SK-N-SH (cell line): ENCODE data around the gene IMPDH1. TPM values are rescaled to one million over a fixed set of nuclear protein-coding genes. Genes with fewer than 3 reads are reported as not detected.

Experiments used
- CTCF ChIA-PET: fragments of 300-600, 350-600 bp; formaldehyde crosslinking; extraction: SDS; loops from one replicate; lab custom pipeline; 2021; lab: Yijun Ruan, JAX
- POLR2A ChIA-PET: fragments of 350-600 bp; sonication (Branson Sonifier 250); formaldehyde crosslinking; extraction: SDS; loops from one replicate; lab custom pipeline; 2020; ENCODE audit warnings: antibody characterized with exemption, inconsistent platforms; lab: Yijun Ruan, JAX
- DNase-seq: peaks from one replicate; pipeline ENCODE4 v3.0.0; 2012
- H2AFZ ChIP-seq: fragments of 200-600 bp; sonication (generic); 2 replicates; pipeline ENCODE4 v1.8.1; 2016; ENCODE audit warnings: antibody characterized with exemption, mild to moderate bottlenecking, low read depth
- H3F3A ChIP-seq: fragments of 200-600 bp; sonication (generic); replicated peaks from 2 replicates; pipeline ENCODE3; 2016; ENCODE audit warnings: antibody characterized with exemption, mild to moderate bottlenecking; ENCODE audit not compliant: insufficient read depth
- H3K27ac ChIP-seq, 2 experiments: fragments of 200-500 bp in 1 of 2; fragments of 200-600 bp in 1 of 2; sonication (Bioruptor generic) in 1 of 2; sonication (generic), shearing (Covaris generic) in 1 of 2; 2 replicates each; pipeline versions ENCODE4 v1.5.1 to v1.6.1; 2014 to 2016; ENCODE audit warnings: low read depth in 2 of 2, inconsistent platforms in 1 of 2, low read length in 1 of 2, mild to moderate bottlenecking in 1 of 2, mixed read lengths in 1 of 2
- H3K27me3 ChIP-seq: fragments of 200-600 bp; sonication (generic), shearing (Covaris generic); 2 replicates; pipeline ENCODE4 v1.6.1; 2016; ENCODE audit warnings: mixed run types; ENCODE audit not compliant: insufficient read depth
- H3K36me3 ChIP-seq, 2 experiments: fragments of 200-500 bp in 1 of 2; fragments of 200-600 bp in 1 of 2; sonication (Bioruptor generic) in 1 of 2; sonication (generic) in 1 of 2; replicated peaks in 1 of 2; 2 replicates each; pipeline versions ENCODE3 to v1.5.1; 2014 to 2016; ENCODE audit warnings: low read length in 1 of 2, mild to moderate bottlenecking in 1 of 2; ENCODE audit not compliant: insufficient read depth in 2 of 2, control insufficient read depth in 1 of 2
- H3K4me1 ChIP-seq, 2 experiments: fragments of 200-500 bp in 1 of 2; fragments of 200-600 bp in 1 of 2; sonication (Bioruptor generic) in 1 of 2; sonication (generic), shearing (Covaris generic) in 1 of 2; 2 replicates each; pipeline versions ENCODE4 v1.5.1 to v1.6.1; 2014 to 2016; ENCODE audit warnings: low read depth in 1 of 2, low read length in 1 of 2, mixed run types in 1 of 2; ENCODE audit not compliant: insufficient read depth in 2 of 2, control insufficient read depth in 1 of 2
- H3K4me2 ChIP-seq: fragments of 200-600 bp; sonication (generic), shearing (Covaris generic); 2 replicates; pipeline ENCODE4 v1.6.1; 2017; ENCODE audit warnings: mixed run types
- H3K4me3 ChIP-seq, 2 experiments: fragments of 200-500 bp in 1 of 2; fragments of 200-600 bp in 1 of 2; sonication (Bioruptor generic) in 1 of 2; sonication (generic), shearing (Covaris generic) in 1 of 2; 2 replicates each; pipeline versions ENCODE4 v1.5.1 to v1.8.1; 2014 to 2016; ENCODE audit warnings: low read depth in 2 of 2, inconsistent platforms in 1 of 2, low read length in 1 of 2, mild to moderate bottlenecking in 1 of 2, mixed read lengths in 1 of 2, moderate library complexity in 1 of 2
- H3K79me2 ChIP-seq: fragments of 200-600 bp; sonication (generic); 2 replicates; pipeline ENCODE4 v1.8.1; 2017; ENCODE audit warnings: mild to moderate bottlenecking; ENCODE audit not compliant: insufficient read depth
- H3K9ac ChIP-seq: fragments of 200-600 bp; sonication (generic); 2 replicates; pipeline ENCODE4 v1.6.1; 2017; ENCODE audit warnings: mixed run types
- H3K9me2 ChIP-seq: fragments of 200-600 bp; sonication (generic); 2 replicates; pipeline ENCODE4 v1.6.1; 2017; ENCODE audit warnings: mixed run types
- H3K9me3 ChIP-seq: fragments of 200-600 bp; sonication (generic); 2 replicates; pipeline ENCODE4 v1.6.1; 2017; ENCODE audit warnings: mixed run types, mild to moderate bottlenecking, moderate library complexity
- H4K20me1 ChIP-seq: fragments of 200-600 bp; sonication (generic); 2 replicates; pipeline ENCODE4 v1.6.1; 2017; ENCODE audit warnings: mild to moderate bottlenecking, mixed run types; ENCODE audit not compliant: insufficient read depth
- CHD2 ChIP-seq: fragments of 150-350 bp; IDR thresholded peaks from 2 replicates; pipeline ENCODE4 v1.6.1; 2018; ENCODE audit warnings: low read length; ENCODE audit not compliant: partially characterized antibody
- GABPA ChIP-seq: IDR thresholded peaks from 2 replicates; pipeline ENCODE4 v1.4.0; 2012; ENCODE audit warnings: low read depth, mild to moderate bottlenecking
- GATA2 ChIP-seq: sonication (generic); formaldehyde crosslinking; IDR thresholded peaks from 2 replicates; pipeline ENCODE4 v1.5.0; 2020; ENCODE audit warnings: mild to moderate bottlenecking, missing genetic modification reagents
- MXI1 ChIP-seq: IDR thresholded peaks from 2 replicates; pipeline ENCODE4 v1.6.1; 2012; ENCODE audit warnings: mild to moderate bottlenecking, low read depth, low read length, improper control_type of control experiment
- NFIC ChIP-seq: IDR thresholded peaks from 2 replicates; pipeline ENCODE4 v1.4.0; 2012; ENCODE audit warnings: borderline replicate concordance
- POLR2AphosphoS5 ChIP-seq: IDR thresholded peaks from 2 replicates; pipeline ENCODE4 v1.6.1; 2012; ENCODE audit warnings: low read depth, low read length
- RXRA ChIP-seq: IDR thresholded peaks from 2 replicates; pipeline ENCODE4 v1.4.0; 2012; ENCODE audit warnings: low read depth, mild to moderate bottlenecking, borderline replicate concordance
- SIN3A ChIP-seq: IDR thresholded peaks from 2 replicates; pipeline ENCODE4 v1.6.1; 2012; ENCODE audit warnings: low read depth, mild to moderate bottlenecking, low read length, moderate library complexity, borderline replicate concordance
- TAF1 ChIP-seq: IDR thresholded peaks from 2 replicates; pipeline ENCODE4 v1.6.1; 2012; ENCODE audit warnings: low read depth, mild to moderate bottlenecking, low read length, moderate library complexity, borderline replicate concordance
- WGBS: methylation state at CpG from one replicate; pipeline ENCODE4 v1.1.6; 2017; ENCODE audit warnings: low lambda C conversion rate; 5-methylcytosine and 5-hydroxymethylcytosine counted together
- polyA plus RNA-seq, 3 experiments: library from polyadenylated mRNA; depleted of rRNA; stranded (reverse); fragments of >200 nt; gene quantifications; 2 replicates each; pipeline ENCODE4 v1.2.3, GENCODE V29; 2012
- TF ChIP-seq, protein P1 (sequence below): IDR thresholded peaks from 2 replicates; pipeline ENCODE4; 2012
- TF ChIP-seq, protein P2 (sequence below): IDR thresholded peaks from 2 replicates; pipeline ENCODE4 v1.4.0; 2012; ENCODE audit warnings: low read depth
- TF ChIP-seq, protein P3 (sequence below): IDR thresholded peaks from 2 replicates; pipeline ENCODE4 v1.4.0; 2012; ENCODE audit warnings: low read depth, borderline replicate concordance

The IMPDH1 gene
- polyA plus RNA-seq, 1 of the 3 experiments (the other 2 are of a cell fraction): 80.4 TPM

DNA sequence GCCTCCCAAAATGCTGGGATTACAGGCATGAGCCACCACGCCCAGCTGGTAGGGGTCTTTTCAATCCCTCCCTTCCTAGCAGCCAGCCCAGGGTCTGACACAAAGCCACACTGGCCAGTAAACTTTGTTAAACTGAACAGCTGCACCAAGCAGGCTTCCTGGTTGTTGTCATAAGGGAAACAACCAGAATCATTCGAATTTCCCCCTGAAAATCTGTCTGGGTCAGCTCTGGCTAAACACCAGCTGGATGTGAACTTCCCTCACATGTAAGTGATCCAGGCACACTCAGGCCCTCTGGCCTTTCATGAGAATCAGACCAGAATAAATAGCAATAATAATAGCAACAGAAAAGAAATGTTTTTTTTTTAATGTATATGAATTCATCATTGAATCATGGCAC is 7.4 kb downstream of the IMPDH1 start:
- Histone ChIP-seq H3K9me2 (no peaks in the 10 kb centered on the region), H3K4me1 (peaks cover 15 to 22% of the 10 kb centered on the region in 2 experiments; a peak in 2 of 4 replicates), H3K79me2 (peaks cover 22% of the 10 kb centered on the region), H3K27ac (no peak overlapping the region), H3K9me3 (no peaks in the 10 kb centered on the region), H3K36me3 (peaks cover 27 to 42% of the 10 kb centered on the region in 2 experiments), H3K27me3 (no peaks in the 10 kb centered on the region), H4K20me1 (peaks cover 14% of the 10 kb centered on the region; the same call in 1 of the 2 replicates)
- DNase-seq: no peak
- CTCF ChIA-PET: interaction anchor here (0.7 to 50.3 kb wide), 6 partner anchors 7 to 481 kb away, joined by 3 to 1901 read pairs (median 940); partner anchors contain the start of genes IMPDH1 and RBM28
- TF ChIP-seq POLR2AphosphoS5 (no peak), SIN3A (no peak)
- TF ChIP-seq, protein P1, sequence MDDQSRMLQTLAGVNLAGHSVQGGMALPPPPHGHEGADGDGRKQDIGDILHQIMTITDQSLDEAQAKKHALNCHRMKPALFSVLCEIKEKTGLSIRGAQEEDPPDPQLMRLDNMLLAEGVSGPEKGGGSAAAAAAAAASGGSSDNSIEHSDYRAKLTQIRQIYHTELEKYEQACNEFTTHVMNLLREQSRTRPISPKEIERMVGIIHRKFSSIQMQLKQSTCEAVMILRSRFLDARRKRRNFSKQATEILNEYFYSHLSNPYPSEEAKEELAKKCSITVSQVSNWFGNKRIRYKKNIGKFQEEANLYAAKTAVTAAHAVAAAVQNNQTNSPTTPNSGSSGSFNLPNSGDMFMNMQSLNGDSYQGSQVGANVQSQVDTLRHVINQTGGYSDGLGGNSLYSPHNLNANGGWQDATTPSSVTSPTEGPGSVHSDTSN: no peak
- TF ChIP-seq, all 33 proteins: peak for 0
- H3K4me3 ChIP-seq: no peak overlapping the region
- no peak overlapping the region for H2AFZ ChIP-seq
- H3K9ac ChIP-seq: no peak overlapping the region
- H3K4me2 ChIP-seq: no peak overlapping the region
- H3F3A ChIP-seq: peaks cover 11% of the 10 kb centered on the region
- WGBS: 94% methylated on average over 2 of the region's 2 CpGs
- POLR2A ChIA-PET: interaction anchor here (1.0 kb wide), 1 partner anchor 20 kb away, joined by 4 read pairs; no protein-coding TSS in a partner anchor

DNA sequence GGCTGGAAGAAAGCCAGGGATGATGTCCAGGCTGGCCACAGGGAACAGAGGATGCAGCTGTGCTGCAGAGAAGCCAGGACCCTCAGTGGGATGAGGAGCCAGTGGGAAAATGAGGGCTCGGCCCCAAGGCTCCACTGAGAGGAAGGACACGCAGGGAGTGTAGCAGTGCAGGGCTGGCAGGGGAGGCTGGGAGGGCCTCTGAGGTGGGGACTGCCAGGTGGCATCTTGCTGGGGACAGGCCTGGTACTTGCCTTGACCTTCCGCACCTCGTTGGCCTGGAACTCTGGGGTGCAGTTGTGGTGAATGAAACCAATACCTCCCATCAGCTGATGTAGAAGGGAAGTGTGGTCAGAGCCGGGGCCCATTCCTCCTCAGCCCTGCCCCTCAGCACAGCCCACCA is 9.2 kb downstream of the IMPDH1 start:
- Histone ChIP-seq H2AFZ (no peak overlapping the region), H3F3A (peaks cover 4% of the 10 kb centered on the region), H3K27ac (no peak overlapping the region), H3K4me1 (peaks cover 12 to 17% of the 10 kb centered on the region in 2 experiments; a peak in 2 of 4 replicates), H3K9me2 (no peaks in the 10 kb centered on the region), H3K79me2 (peaks cover 22% of the 10 kb centered on the region), H3K9ac (no peak overlapping the region), H3K4me3 (no peak overlapping the region), H3K4me2 (no peak overlapping the region), H3K36me3 (peaks cover 42 to 58% of the 10 kb centered on the region in 2 experiments), H3K9me3 (no peaks in the 10 kb centered on the region), H3K27me3 (no peaks in the 10 kb centered on the region), H4K20me1 (peaks cover 14% of the 10 kb centered on the region; the same call in 1 of the 2 replicates)
- no peak for DNase-seq
- WGBS: 96% methylated on average over 4 of the region's 5 CpGs
- TF ChIP-seq, protein P2, sequence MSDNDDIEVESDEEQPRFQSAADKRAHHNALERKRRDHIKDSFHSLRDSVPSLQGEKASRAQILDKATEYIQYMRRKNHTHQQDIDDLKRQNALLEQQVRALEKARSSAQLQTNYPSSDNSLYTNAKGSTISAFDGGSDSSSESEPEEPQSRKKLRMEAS: no peak
- TF ChIP-seq RXRA (no peak), CHD2 (no peak), MXI1 (no peak), NFIC (no peak), TAF1 (no peak), GATA2 (CRISPR knock-in tag) (no peak), GABPA (no peak)
- TF ChIP-seq, protein P1: no peak
- TF ChIP-seq, protein P3, sequence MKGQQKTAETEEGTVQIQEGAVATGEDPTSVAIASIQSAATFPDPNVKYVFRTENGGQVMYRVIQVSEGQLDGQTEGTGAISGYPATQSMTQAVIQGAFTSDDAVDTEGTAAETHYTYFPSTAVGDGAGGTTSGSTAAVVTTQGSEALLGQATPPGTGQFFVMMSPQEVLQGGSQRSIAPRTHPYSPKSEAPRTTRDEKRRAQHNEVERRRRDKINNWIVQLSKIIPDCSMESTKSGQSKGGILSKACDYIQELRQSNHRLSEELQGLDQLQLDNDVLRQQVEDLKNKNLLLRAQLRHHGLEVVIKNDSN: no peak
- ChIA-PET CTCF (interaction anchor here (0.9 to 50.3 kb wide), 6 partner anchors 6 to 818 kb away, joined by 3 to 1901 read pairs (median 940); partner anchors contain the start of genes IMPDH1 and RBM28), POLR2A (interaction anchor here (1.3 kb wide), 1 partner anchor 10 kb away, joined by 4 read pairs; no protein-coding TSS in a partner anchor)
